NCI-H748 (cell line): ENCODE results near the gene PRDM12.
A peak's percentile ranks its signal among the peaks of the same experiment; 100 is the strongest.

Source experiments
- DNase-seq: peaks from one replicate; lab custom pipeline; 2025; ENCODE audit not compliant: unreplicated experiment; lab: John Stamatoyannopoulos, UW

Gene PRDM12

DNA sequence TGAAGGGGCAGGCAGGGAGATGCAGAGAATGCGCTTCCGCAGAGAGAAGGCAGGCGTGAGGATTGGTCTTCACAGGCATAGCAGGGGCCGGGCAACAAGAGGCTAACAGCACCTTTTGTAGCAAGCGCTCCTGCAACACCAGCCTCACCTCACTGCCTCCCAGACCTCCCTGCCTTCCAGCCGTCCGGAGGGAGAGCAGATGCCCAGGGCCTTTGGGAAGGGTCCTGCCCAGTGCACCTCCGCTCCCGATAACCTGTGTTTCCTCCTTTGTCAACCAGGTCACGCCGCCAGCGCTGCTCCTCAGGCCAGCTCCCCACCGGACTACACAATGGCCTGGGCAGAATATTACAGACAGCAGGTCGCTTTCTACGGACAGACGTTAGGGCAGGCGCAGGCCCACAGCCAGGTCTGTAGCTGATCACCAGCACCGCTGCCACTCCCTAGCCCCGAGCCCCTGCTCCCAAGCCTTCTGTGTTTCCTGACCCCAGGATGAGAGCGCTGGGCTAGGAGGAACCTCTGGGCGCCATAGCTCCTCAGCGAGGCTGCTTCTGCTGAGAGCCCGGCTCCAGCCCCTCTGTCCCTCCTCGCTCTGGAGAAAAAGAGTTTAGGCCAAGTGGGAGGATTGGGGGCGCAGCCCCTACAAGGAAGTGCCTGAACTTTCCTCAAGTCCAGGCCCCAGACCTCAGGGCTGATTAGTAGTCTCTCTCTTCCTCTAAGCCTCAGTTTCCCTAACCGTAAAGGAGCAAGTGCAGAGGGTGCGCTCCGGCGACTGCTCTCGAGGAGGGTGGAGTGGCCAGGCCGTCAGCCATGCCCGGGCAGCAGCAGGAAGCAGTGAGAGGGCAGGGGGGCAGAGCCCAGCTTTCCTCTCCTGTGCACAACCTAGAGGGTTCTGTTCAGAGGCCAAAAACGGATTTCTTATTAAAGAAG, 28.4 kb upstream of the PRDM12 start:
- DNase-seq, result no peak

- DNase-seq, result no peak
Measured at GRCh38 chr9:130636648-130637020, 27.8 kb upstream of the PRDM12 start.

- no peak for DNase-seq
Measured at GRCh38 chr9:130638284-130639123, 25.9 kb upstream of the PRDM12 start.

- peak; percentile 37 for DNase-seq
Measured at GRCh38 chr9:130639124-130639765, 25.1 kb upstream of the PRDM12 start.

DNA sequence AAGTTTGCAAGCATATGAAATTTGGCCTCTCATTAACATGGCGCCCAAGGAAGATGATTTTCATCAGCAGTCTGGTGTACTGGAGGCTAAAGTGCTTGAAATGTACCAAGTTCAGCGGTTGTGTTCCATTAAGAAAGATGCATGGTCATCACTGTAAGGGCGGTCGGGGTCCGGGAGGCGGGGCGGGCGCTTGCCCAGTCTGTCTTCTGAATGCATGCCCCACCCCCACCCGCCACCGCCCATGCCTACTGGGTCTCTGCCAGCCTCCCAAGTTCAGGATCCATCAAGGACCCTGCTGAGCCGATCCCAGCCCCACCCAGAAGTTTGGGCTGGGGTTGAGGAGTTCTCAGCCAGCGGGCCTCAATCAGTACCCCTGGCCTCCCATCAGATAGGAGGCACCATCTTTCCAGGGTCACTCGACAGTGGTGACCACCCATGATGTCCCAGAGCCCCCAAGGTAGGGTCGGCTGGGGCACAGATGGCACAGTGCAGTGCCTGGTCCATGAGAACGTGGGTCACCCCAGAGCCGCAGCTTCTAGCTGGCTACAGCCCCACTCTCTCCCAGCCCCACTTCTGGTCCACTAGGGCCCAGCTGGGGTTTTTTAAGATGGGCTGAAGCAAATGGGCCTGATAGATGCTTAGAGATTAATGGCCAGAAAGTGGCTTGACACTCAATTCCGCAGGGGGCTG, 24.4 kb upstream of the PRDM12 start:
- no peak for DNase-seq

DNA sequence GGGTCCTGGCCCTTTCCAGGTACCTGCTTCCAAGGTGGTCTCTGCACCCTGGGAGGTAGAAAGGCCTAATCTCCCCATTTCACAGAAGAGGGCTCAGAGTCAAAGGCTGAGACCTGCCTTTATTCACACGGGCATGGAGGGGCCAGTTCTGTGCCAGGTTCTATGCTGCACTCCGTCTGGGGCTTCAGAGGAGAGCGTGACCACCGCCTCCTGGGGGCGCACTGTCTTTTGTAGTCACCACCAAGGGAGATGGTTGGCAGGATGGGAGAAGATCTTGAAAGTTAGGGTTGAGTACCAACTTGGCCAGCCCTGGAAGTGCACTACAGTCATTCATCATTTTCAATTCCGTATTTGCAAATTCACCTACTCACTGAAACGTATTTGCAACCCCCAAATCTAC, 23.7 kb upstream of the PRDM12 start:
- DNase-seq, result no peak

DNA sequence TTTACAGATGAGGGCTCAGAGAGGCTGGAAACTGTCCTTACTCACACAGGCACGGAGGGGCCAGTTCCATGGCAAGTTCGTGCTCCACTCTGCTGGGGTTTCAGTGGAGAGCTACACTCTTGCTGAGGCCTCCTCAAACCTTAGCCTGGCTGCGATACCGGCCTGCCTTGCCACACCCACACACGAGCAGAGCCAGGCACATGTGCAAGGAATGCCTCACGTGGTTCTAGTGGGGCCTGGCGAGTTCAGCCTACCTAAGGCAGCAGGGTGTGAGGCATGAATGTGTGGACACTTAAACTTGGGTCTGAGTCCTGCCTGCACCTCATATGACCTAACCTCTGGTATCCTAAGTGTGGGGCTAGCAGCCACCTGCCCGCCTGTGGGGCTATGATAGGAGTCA, 21.5 kb upstream of the PRDM12 start:
- no peak for DNase-seq

GRCh38 chr9:130651221-130651620, 13.2 kb upstream of the PRDM12 start:
- no peak for DNase-seq

- DNase-seq, result no peak
Measured at GRCh38 chr9:130651752-130652151, 12.6 kb upstream of the PRDM12 start.

GRCh38 chr9:130654879-130655278, 9.5 kb upstream of the PRDM12 start:
- DNase-seq, result no peak

GRCh38 chr9:130658893-130659698, 5.3 kb upstream of the PRDM12 start:
- peak; percentile 27 for DNase-seq

DNA sequence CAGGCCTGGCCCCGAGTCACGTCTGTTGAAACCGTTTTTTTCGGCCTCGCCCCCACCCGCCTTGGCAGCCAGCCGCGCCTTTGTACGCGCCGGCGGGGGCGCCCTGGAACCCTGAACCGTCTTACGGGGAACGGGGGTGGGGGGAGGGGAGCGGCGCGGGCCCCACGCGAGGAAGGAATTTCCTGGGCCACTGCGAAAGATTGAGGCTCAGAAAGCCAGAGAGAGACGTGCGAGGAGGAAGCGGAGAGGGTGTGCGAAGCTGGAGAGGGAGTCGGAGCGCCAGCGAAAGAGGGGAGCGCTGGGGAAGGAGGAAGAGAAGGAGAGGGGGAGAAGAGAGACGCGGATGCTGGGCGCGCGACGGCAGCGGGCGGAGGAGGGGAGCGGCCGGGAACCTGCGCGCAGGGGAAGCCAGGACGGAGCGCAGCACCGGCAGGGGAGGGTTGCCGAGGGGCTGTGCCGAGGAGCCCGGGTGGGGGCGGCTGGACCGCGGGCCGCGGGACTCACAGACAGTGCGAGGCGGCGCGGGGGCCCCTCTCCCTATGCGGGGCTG, 4.6 kb upstream of the PRDM12 start:
- peak; percentile 51 for DNase-seq

- peak; percentile 40 for DNase-seq
Measured at GRCh38 chr9:130660326-130660682, 4.1 kb upstream of the PRDM12 start.

DNA sequence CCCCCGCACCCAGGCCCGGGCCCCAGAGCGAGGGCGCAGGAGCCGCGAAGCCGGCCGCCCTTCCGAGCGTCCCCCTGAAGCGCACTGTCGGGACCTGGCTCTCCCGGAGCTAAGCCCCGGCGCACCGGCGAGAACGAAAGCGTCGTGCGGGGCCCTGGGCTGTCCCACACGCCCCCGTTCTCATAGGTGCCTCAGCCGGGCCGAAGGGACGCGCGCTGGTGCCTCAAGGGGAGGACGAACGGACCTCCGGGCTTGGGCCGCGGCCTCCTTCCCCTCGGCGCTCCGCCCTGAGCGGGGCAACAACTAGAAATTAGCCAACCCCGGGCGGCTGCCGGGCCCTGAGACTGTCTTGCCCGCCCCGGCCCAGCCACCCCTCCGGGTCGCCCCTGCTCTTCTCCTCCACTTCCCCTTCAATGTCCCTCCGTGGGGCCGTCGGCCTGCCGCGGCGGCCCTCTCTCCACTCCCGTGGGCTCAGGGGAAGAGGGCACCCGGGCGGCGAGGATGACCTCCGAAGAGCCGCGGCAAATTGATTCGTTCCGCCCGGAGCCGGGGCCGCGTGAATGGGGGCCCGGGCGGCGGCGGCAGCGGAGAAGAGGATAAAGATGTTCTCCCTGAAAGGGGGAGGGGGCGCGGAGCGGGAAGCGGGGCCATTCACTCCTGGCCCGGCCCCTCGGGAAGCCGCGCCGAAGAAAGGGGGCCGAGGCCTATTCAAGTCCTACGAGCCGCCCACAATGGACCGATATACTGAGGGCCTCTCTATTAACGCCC, 3.5 kb upstream of the PRDM12 start:
- peak; percentile 29 for DNase-seq

DNA sequence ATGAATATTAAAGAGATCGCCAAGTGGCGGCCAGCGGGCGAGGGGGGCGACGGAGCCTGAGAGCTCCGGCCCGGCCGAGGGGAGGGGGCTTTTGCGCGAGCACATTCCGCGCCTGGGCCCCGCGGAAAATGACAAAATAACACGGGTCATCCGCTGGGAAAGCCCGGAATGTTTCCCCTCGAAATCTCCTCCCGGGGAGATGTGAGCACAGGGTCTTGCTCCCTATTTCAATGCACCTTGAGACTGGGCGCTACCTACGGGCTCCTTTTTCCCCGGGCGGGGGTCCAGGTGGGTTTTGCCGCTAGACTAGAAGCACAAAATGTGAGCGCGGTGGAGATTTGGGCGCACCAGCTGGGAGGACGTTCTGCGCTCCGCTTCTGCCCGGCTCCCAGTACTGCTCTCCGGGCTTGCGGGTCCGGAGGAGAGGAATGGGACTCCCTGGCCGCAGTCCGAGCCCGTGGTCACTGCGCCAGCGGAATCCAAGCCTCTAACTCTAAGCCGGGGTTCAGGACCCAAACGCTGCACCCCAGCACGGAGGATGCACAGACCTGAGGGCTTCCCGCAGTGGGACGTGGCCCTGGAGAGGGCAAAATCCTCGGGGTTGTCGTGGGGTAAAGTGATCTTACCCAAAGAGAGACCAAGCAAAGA, 2.8 kb upstream of the PRDM12 start:
- peak; percentile 18 for DNase-seq

GRCh38 chr9:130662099-130662969, 2.1 kb upstream of the PRDM12 start:
- DNase-seq, result peak; percentile 26

GRCh38 chr9:130662970-130663257, 1.5 kb upstream of the PRDM12 start:
- DNase-seq, result peak; percentile 29
